ENCODE data around the gene SRSF12.

The SRSF12 gene

GRCh38 chr6:89082486-89082891 is 35.4 kb downstream of the SRSF12 start:
- FAIRE-seq (no peak), DNase-seq (ENCODE audit: insufficient read length) (no peak)
- no peak for TF ChIP-seq POLR2AphosphoS5 (IDR thresholded peaks at IDR 0.05; ENCODE audit: low read depth, low read length)
- no peak for TF ChIP-seq POLR2A (IDR thresholded peaks at IDR 0.05; ENCODE audit: low read depth, low read length)
- no peak for TF ChIP-seq TAF1 (IDR thresholded peaks at IDR 0.05; ENCODE audit: borderline replicate concordance, low read depth, low read length)

DNA sequence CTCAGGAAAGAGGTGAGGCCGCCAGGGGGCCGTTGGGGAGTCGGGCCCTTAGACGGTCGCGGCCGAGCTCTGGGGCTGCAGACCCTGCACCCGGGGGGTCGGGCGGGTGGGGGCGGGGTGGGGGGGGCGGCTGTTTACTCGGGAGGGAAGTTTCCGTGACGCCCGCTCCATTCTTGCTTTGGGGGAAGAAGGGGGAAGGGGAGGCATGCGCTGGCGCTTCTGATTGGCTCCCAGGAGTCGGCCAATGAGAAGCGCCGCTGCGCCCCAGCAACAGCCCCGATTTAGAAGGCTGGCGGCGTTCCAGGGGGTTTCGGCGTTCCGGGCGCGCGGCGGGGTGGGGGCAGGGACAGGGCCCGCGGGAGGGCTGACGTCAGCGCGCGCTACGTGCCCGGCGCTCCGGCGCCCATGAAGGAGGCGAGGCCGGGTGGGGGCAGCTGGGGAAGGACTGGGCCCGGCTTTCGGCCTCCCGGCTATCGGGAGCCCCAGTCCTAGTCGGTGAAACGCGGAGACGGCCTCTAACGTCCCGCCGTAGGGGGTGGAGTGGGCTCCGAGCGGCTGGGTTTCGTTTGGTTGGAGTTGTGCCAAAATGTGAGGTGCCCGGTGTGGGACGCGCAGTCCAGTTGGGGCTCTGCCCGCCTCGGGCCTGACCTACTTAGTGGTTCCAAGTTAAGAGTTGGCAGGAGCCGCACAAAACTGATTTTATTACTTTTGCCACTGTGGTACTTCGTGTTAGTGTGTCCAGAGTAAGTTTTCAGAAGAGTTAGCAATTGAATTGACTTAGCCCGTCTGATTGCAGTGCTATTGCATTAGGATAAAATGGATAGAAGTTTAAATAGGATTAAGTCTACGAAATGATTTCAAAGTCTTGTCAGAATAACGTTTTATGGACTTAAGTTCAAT is 36.2 kb downstream of the SRSF12 start:
- TF ChIP-seq POLR2AphosphoS5 (IDR thresholded peaks at IDR 0.05; ENCODE audit: low read depth, low read length) (peak; percentile 84), POLR2A (IDR thresholded peaks at IDR 0.05; ENCODE audit: low read depth, low read length) (peak; percentile 76), TAF1 (IDR thresholded peaks at IDR 0.05; ENCODE audit: borderline replicate concordance, low read depth, low read length) (no peak)
- FAIRE-seq (peak; percentile 94), DNase-seq (ENCODE audit: insufficient read length) (peak; percentile 82)

- FAIRE-seq (no peak), DNase-seq (ENCODE audit: insufficient read length) (no peak)
- no peak for TF ChIP-seq POLR2A (IDR thresholded peaks at IDR 0.05; ENCODE audit: low read depth, low read length)
- TF ChIP-seq POLR2AphosphoS5 (IDR thresholded peaks at IDR 0.05; ENCODE audit: low read depth, low read length), result no peak
- no peak for TF ChIP-seq TAF1 (IDR thresholded peaks at IDR 0.05; ENCODE audit: borderline replicate concordance, low read depth, low read length)
Measured at GRCh38 chr6:89081129-89081422, 36.8 kb downstream of the SRSF12 start.

GRCh38 chr6:89080281-89081128 is 37.4 kb downstream of the SRSF12 start, which contains the start of gene PNRC1:
PNRC1 (plus strand) TSS chr6:89080751; CDS start chr6:89080895, 144 bp downstream.
- FAIRE-seq (peak; percentile 100), DNase-seq (ENCODE audit: insufficient read length) (peak; percentile 83)
- peak; percentile 99 for TF ChIP-seq POLR2AphosphoS5 (IDR thresholded peaks at IDR 0.05; ENCODE audit: low read depth, low read length)
- TF ChIP-seq TAF1 (IDR thresholded peaks at IDR 0.05; ENCODE audit: borderline replicate concordance, low read depth, low read length), result peak; percentile 95
- peak; percentile 99 for TF ChIP-seq POLR2A (IDR thresholded peaks at IDR 0.05; ENCODE audit: low read depth, low read length)

DNA sequence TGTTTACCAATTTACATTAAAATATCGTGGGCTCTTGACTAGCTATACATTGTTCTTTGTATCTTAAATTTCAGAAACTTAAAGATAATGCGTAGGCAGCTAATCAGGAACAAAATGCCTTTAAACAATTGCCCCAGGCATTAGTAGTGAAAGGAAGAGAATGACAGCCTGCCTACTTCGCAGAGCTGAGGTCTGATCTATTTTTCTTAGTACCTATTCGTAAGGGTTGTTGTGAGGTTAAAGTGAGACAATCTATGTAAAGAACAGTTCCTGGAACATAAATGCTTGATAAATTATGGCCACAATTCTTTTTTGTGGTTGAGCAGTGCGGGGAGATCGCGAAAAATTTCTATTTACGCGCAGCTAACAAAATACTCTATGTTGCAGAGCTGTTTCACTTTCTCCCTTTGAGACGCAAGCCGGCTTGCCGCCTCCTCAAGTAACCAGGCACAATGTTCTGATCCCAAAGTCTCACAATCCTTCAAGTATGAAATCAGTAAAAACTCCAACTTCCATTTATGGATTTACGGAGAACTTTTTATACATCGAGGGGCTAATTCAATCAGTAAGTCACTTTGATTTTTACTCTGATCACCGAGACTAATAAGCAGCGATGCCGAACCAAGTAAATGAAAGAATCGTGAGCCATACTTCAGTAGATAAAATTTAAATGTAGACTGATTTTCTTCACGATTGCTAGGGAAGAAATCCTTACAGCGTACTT is 38.2 kb downstream of the SRSF12 start:
- no peak for TF ChIP-seq POLR2A (IDR thresholded peaks at IDR 0.05; ENCODE audit: low read depth, low read length)
- DNase-seq (ENCODE audit: insufficient read length) (peak; percentile 19), FAIRE-seq (peak; percentile 80)

GRCh38 chr6:89073840-89074239 is 44.0 kb downstream of the SRSF12 start:
- FAIRE-seq, result no peak
- TF ChIP-seq POLR2AphosphoS5 (IDR thresholded peaks at IDR 0.05; ENCODE audit: low read depth, low read length), result no peak
- no peak for TF ChIP-seq POLR2A (IDR thresholded peaks at IDR 0.05; ENCODE audit: low read depth, low read length)
- no peak for DNase-seq (ENCODE audit: insufficient read length)

DNA sequence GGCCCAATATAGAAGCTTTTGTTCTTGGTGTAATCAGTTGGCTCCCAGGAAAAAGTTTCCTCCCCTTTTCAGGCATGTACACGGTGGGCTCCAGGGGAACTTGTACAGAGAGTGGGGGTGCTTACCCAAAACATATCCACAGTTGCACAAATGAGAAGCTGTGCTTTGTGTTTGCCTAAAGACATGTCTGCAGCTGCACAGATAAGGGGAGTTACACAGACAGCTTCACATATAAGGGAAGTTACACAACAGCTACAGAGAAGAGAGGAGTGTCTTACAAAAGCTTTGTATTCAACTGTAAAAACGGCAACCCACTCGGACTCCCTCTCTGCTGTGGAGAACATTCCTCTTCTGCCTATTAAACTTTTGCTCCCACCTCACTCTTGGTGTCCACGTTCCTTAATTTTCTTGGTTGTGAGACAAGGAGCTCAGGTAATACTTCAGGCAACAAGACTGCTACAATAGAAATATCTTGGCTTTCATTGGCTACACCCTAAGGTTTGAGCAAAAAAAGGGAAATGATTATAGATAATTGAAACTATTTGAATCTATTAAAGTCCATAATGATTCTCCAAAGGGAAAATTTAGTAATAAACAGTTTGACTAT is 44.8 kb downstream of the SRSF12 start:
- no peak for DNase-seq (ENCODE audit: insufficient read length)
- TF ChIP-seq POLR2AphosphoS5 (IDR thresholded peaks at IDR 0.05; ENCODE audit: low read depth, low read length) (no peak), POLR2A (IDR thresholded peaks at IDR 0.05; ENCODE audit: low read depth, low read length) (no peak), TAF1 (IDR thresholded peaks at IDR 0.05; ENCODE audit: borderline replicate concordance, low read depth, low read length) (no peak)
- FAIRE-seq, result no peak

DNA sequence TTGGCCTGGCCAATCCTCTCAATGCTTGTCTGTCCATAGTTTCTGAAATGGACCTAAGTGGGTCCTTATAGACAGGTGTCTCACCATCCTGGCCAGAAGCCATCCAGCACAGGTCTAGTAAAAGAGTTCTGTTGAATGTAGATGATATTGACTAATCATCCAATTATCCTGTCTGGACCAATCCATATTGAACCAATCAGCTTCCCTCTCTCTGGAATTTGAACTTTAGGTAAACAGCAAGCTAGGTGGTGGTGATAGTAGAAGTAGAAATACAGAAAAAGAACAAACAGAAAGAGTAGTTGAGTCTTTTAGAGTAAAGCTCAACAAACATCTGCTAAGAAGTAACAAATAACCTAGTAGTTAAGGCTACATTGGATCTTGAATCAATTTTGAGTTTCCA is 46.8 kb downstream of the SRSF12 start:
- DNase-seq (ENCODE audit: insufficient read length) (no peak), FAIRE-seq (no peak)
- TF ChIP-seq TAF1 (IDR thresholded peaks at IDR 0.05; ENCODE audit: borderline replicate concordance, low read depth, low read length) (no peak), POLR2AphosphoS5 (IDR thresholded peaks at IDR 0.05; ENCODE audit: low read depth, low read length) (no peak), POLR2A (IDR thresholded peaks at IDR 0.05; ENCODE audit: low read depth, low read length) (no peak)

- DNase-seq (ENCODE audit: insufficient read length), result no peak
- no peak for FAIRE-seq
- TF ChIP-seq POLR2AphosphoS5 (IDR thresholded peaks at IDR 0.05; ENCODE audit: low read depth, low read length), result no peak
- no peak for TF ChIP-seq POLR2A (IDR thresholded peaks at IDR 0.05; ENCODE audit: low read depth, low read length)
- no peak for TF ChIP-seq TAF1 (IDR thresholded peaks at IDR 0.05; ENCODE audit: borderline replicate concordance, low read depth, low read length)
Measured at GRCh38 chr6:89069536-89070163, 48.2 kb downstream of the SRSF12 start.

DNA sequence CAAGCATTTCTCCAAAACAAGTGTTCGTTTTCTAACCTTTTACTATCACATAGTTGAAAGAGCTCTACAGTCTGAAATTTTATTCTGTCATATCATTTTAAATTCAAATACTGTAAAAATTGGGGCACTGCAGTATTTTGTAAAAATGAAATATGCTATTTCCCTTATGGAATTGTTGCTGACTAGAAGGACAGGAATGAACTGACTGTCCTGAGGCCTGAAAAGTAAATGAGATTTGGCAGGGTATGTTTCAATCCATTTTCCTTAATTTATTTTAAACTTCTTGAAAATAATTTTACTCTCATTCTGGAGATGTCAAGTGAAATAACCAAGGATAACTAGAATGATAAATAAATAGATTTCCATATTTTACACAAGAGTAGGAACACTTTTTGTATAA is 49.2 kb downstream of the SRSF12 start:
- TF ChIP-seq POLR2A (IDR thresholded peaks at IDR 0.05; ENCODE audit: low read depth, low read length) (no peak), TAF1 (IDR thresholded peaks at IDR 0.05; ENCODE audit: borderline replicate concordance, low read depth, low read length) (no peak), POLR2AphosphoS5 (IDR thresholded peaks at IDR 0.05; ENCODE audit: low read depth, low read length) (no peak)
- DNase-seq (ENCODE audit: insufficient read length) (no peak), FAIRE-seq (no peak)

Data from GM12892 (cell line).